GM21737 (cell line): ENCODE results near the gene NPFFR2.
"Not testable (repeated sequence)": the region's sequence is repeated elsewhere in the genome, so short reads cannot be mapped to it uniquely, and the experiment has no call there.

Source experiments
- ATAC-seq: cut with Tn5 transposase; IDR thresholded peaks from one replicate; pipeline ENCODE4 v1.9.1; 2021; ENCODE audit warnings: mild to moderate bottlenecking, moderate library complexity; ENCODE audit not compliant: unreplicated experiment

Gene NPFFR2

GRCh38 chr4:72110886-72111285, 79.1 kb downstream of the NPFFR2 start:
- no peak for ATAC-seq

GRCh38 chr4:72111863-72112262, 80.1 kb downstream of the NPFFR2 start:
- no peak for ATAC-seq

GRCh38 chr4:72112514-72113156, 80.8 kb downstream of the NPFFR2 start:
- ATAC-seq = peak; percentile 92

- no peak for ATAC-seq
Observed at GRCh38 chr4:72118017-72118416, 86.2 kb downstream of the NPFFR2 start.

- no peak for ATAC-seq
Observed at GRCh38 chr4:72119946-72120345, 88.1 kb downstream of the NPFFR2 start.

GRCh38 chr4:72128741-72129140, 96.9 kb downstream of the NPFFR2 start:
- no peak for ATAC-seq

- no peak for ATAC-seq
Observed at GRCh38 chr4:72136429-72136828, 104.6 kb downstream of the NPFFR2 start.

GRCh38 chr4:72139997-72140396, 108.2 kb downstream of the NPFFR2 start:
- not testable (repeated sequence) for ATAC-seq

GRCh38 chr4:72144241-72144640, 112.4 kb downstream of the NPFFR2 start:
- ATAC-seq = no peak

GRCh38 chr4:72152731-72153130, 120.9 kb downstream of the NPFFR2 start:
- ATAC-seq = no peak

GRCh38 chr4:72153634-72154033, 121.8 kb downstream of the NPFFR2 start:
- not testable (repeated sequence) for ATAC-seq

GRCh38 chr4:72169285-72169684, 137.5 kb downstream of the NPFFR2 start:
- not testable (repeated sequence) for ATAC-seq

- no peak for ATAC-seq
Observed at GRCh38 chr4:72169861-72170260, 138.1 kb downstream of the NPFFR2 start.

GRCh38 chr4:72171761-72172160, 140.0 kb downstream of the NPFFR2 start:
- ATAC-seq = no peak

GRCh38 chr4:72179342-72179741, 147.5 kb downstream of the NPFFR2 start:
- ATAC-seq = no peak

- ATAC-seq = peak; percentile 85
Observed at GRCh38 chr4:72186714-72187113, 154.9 kb downstream of the NPFFR2 start.

- ATAC-seq = no peak
Observed at GRCh38 chr4:72194046-72194445, 162.2 kb downstream of the NPFFR2 start.

GRCh38 chr4:72194453-72194852, 162.7 kb downstream of the NPFFR2 start:
- no peak for ATAC-seq
